Femur (tissue), 1 donor: ENCODE data around the gene SMPD3.

Experiments used
- DNase-seq: peaks from one replicate; pipeline ENCODE4 v3.0.0-alpha.2; 2017

Gene SMPD3

DNA sequence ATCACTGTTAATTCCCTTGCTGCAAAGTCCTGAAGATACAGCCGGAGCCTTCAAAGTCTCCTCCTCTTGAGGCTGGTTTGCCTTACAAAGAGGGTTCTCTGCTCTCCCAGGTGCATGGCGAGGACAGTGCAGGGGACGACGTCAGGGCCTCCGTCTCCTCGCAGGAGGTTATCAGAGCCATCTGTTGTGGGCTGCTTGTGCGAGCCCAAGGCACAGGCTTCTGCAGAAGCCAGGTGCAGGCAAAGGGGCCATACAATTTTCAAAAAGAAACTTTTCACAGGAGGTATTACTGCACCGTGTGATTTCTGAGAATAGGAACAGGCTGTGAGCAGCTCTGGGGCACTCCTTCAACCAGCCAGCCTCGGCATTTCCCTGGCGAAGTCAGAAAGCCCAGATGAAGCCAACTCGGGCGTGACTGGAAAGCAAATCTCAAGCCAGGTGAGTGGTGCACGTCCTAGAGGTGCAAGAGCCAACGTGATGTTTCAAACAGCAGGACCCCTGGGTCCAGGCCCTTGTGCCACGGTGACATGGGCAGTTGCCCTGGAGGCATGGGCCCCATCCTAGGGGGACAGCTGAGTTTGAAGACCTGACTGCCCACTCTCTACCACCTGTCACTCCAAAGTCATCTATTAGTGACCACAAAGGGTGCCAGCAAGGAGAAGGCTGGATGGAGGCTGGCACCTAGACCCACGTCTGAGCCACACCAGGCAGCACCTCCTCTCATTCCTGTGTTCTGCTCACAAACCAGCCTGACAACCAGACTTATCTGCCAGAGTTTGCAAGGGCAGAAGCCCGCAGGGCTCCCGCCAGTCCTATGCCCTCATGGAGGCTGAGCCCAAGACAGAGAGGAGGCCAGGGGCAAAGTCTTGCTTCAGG lies 68.6 kb downstream of the SMPD3 start:
- no peak for DNase-seq

DNA sequence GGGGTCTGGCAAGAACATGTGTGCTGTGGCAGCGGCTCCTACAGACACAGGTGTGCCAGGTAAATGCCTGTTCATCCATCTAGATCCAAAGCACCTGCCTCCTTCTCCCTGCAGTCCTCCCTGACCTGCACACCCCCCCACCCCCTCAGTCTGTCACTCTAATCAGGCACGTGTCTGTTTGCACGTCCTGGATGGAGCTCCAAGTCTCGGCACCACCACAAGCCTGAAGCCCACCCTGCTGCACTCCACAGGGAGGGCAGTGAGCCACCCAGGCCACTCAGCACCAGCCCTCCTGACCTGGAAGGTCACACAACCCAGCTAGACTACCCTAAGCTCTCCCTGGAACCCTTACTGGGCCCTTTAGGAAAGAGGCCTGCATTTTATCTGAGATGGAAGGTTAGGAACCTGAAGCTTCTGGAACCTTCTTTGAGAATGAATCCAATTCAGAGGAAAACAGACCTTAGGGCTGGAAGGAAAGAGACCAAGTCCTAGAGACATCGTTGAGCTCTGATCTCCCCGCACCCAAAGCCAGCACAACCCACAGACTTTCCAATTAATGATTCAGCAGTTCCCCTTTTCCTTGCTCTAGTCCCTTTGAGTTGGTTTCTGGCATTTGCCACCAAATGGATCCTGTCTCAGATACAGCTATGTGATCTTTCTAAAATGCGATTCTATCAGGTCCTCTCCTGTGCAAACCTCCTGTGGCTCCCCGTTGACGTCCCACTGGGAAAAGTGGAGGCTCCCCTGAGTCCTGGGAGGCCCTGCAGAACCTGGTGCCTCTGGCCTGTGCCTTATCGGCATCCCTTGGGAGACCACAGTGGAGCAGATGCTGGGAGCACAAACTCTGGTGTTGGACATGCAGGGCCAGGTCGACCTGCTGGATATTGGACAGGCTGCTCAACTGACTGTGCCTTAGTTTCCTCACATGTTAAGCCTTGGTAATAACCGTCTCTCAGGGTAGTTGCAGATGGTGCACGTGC lies 69.6 kb downstream of the SMPD3 start:
- DNase-seq, result no peak

GRCh38 chr16:68377667-68378393 lies 70.5 kb downstream of the SMPD3 start:
- DNase-seq, result peak; percentile 75

- no peak for DNase-seq
Measured at GRCh38 chr16:68377221-68377620, 71.1 kb downstream of the SMPD3 start.

DNA sequence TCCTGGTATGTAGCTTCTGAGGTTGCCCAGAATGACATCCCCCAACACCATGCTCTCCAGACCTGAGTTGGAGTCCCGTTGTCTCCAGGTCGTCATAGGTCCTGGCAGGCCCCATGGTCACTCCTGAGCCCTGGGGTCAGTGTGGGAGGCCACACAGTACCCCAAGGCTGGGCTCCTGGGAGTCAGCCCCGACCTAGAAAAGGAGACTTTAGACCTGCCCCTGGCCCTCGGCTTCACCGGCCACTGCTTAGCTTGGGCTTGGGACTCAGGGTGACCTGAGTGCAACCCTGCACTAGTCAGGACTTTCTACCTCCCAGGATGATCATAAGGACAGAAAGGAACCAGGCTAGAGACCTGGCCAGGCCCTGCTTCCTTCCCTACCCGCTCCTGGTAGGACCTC lies 71.7 kb downstream of the SMPD3 start:
- no peak for DNase-seq

DNA sequence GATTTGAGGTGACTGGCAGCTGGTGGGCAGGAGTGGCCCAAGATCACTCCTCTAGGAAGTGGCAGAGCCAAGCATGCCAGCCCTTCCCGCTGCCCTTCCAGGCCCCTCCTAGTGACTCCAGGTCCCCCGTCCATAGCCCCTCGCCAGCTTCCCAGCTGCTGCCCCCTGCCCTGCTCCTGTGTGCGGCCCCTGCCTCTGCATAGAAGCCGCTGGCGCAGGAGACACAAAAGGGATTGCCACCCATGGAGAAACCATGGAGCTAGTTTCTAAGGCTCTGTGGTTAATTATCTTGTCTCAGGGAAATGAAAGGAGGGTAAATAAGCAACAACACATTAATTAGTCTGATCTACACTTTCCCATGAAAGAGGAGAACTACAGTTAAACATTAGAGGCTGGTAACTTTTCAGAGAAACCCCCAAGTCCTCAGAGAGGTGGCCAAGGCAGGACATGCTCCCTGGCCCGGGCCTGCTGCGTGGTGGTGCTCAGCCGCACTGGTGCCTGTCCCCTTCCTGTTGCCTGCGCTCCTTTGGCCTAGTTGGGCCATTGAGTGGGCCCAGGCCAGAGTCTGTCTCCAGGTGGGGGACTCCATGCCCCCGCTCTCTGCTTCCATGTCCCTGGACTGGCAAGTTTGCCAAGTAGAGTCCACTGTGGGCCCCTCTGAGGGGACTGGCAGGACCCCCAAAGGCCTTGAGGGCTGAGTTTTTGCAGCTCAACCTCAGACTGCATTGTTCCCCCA lies 72.3 kb downstream of the SMPD3 start:
- no peak for DNase-seq

- no peak for DNase-seq
Measured at GRCh38 chr16:68374961-68375660, 73.2 kb downstream of the SMPD3 start.

DNA sequence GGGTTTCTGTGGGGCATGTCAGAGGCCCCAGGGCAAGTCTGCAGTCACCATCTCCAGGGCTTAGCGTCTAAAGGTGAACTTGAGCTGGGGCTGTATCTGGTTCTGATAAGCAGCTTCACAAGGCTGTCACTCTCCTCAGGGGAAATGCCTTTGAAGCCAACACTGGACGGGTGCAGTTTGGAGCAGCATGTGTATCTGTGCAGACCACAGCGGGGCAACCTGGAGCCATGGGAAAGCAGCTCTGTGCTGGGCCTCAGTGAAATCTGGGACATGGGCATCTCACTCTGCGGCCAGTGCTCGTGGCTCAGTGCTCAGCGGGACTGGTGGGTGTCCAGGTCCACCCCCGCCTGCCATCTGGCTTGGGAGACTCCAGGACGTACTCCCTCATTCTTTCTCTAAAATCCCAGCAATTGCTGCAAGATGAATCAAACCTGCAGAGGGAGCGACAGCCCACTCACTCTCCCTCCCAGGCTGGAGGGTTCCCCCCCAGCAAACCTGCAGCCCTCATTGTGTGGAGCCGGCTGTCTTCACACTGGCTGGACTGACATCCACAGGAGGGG lies 74.0 kb downstream of the SMPD3 start:
- no peak for DNase-seq

- DNase-seq, result no peak
Measured at GRCh38 chr16:68373528-68374245, 74.6 kb downstream of the SMPD3 start.

DNA sequence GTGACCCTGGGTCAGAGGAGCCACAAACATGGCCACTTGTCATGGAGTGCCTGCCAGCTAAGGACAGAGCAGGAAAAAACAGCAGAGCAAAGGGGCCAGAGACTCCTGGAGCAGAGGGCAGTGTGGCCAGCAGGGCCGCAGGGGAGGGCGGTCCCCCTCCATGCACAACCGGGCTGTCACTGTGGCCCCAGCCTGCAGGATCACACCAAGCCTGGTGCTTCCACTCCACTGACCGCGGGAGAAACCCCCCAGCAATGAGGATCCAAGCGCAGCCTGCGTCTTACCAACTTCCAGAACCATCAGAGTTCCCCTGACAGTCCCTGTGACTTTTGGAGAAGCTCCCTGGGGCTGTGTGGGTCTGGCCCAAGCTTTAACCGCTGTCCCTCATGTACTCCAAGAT lies 75.5 kb downstream of the SMPD3 start:
- no peak for DNase-seq

DNA sequence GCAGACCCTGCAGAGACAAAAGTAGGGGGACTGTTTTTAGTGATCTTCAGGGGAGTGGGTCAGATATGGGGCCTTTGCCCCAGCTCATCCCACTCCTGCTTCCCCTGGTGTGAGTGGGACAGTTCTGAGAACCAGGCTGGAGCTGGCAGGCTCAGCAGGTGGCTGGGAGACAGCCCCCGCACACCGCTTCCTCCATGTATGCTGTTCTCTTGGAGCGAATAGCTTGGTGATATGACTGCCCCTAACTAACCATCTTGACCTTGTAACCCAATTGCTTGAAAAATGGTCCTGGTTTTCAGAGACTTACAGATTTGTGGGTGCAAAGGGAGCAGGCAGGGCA lies 76.0 kb downstream of the SMPD3 start:
- DNase-seq, result no peak

DNA sequence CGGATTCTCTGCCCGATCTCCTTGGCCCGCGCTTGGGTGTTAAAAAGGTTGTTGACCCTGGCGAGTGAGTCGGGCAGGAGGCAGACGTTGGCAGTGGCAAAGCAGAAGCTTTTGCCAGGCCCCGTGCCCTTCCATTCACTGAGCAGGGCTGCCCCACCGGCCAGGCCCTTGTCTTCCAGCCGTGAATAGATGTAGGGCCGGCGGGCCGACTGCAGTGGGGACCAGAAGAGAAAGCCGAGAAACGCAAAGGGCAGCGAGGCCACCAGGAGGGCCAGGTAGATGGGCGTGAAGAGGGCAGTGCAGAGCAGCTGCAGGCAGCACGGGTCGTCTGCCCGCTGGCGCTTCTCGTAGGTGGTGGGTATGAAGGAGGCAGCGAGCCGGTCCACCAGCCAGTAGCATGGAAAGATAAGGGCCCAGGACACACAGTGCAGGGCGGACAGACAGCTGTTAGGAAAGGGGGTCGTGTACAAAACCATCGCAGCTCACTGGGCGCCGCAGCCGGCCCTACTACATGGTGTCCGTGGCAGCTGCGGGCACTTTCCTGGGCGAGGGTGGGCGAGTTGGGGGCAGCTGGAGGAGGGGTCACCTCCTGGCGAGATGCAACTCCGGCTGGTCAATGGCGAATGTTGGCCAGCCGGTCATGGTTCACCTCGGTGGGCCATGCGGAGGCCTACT lies 76.5 kb downstream of the SMPD3 start:
- DNase-seq, result no peak

GRCh38 chr16:68371276-68371651 lies 77.0 kb downstream of the SMPD3 start:
- DNase-seq, result no peak

GRCh38 chr16:68370581-68371275 lies 77.6 kb downstream of the SMPD3 start:
- no peak for DNase-seq

GRCh38 chr16:68369697-68370580 lies 78.4 kb downstream of the SMPD3 start:
- no peak for DNase-seq

GRCh38 chr16:68369168-68369567 lies 79.1 kb downstream of the SMPD3 start:
- no peak for DNase-seq

GRCh38 chr16:68368301-68368888 lies 79.9 kb downstream of the SMPD3 start:
- DNase-seq, result no peak

GRCh38 chr16:68367891-68368290 lies 80.4 kb downstream of the SMPD3 start:
- DNase-seq, result no peak
